NT2/D1 (cell line): ENCODE measurements around the gene MAP3K20.

Experiments
- DNase-seq: peaks from one replicate; pipeline ENCODE4 v3.0.0-alpha.2; 2011; ENCODE audit warnings: low read depth, low spot score
- H3K27me3 ChIP-seq: 2 replicates; pipeline ENCODE4 v1.6.0; 2011; ENCODE audit warnings: mild to moderate bottlenecking; ENCODE audit not compliant: insufficient read length, insufficient read depth
- H3K36me3 ChIP-seq: 2 replicates; pipeline ENCODE4 v1.6.1; 2011; ENCODE audit warnings: mild to moderate bottlenecking, low read length, mixed read lengths; ENCODE audit not compliant: insufficient read depth, insufficient read length
- H3K4me1 ChIP-seq: 2 replicates; pipeline ENCODE4 v1.5.1; 2011; ENCODE audit not compliant: insufficient read depth, insufficient read length
- H3K4me3 ChIP-seq: 2 replicates; pipeline ENCODE4 v1.5.1; 2011; ENCODE audit warnings: low read depth; ENCODE audit not compliant: insufficient read length
- H3K9ac ChIP-seq: 2 replicates; pipeline ENCODE4 v1.6.0; 2011; ENCODE audit warnings: low read depth; ENCODE audit not compliant: insufficient read length
- H3K9me3 ChIP-seq: 2 replicates; pipeline ENCODE4 v1.5.1; 2011; ENCODE audit warnings: mild to moderate bottlenecking, low read length; ENCODE audit not compliant: insufficient read depth
- SUZ12 ChIP-seq: IDR thresholded peaks from 2 replicates; pipeline ENCODE4 v1.6.1; 2011; ENCODE audit not compliant: insufficient read length, insufficient read depth; ENCODE audit errors: extremely low read depth
- YY1 ChIP-seq: IDR thresholded peaks from 2 replicates; pipeline ENCODE4 v1.6.1; 2011; ENCODE audit not compliant: insufficient read length, insufficient read depth
- ZNF274 ChIP-seq: IDR thresholded peaks from 2 replicates; pipeline ENCODE4 v1.6.1; 2011; ENCODE audit warnings: mild to moderate bottlenecking, low read depth, low read length

Gene MAP3K20

GRCh38 chr2:173218326-173219056 is 142.8 kb downstream of the MAP3K20 start:
- Histone ChIP-seq H3K4me3 (no peak overlapping the region), H3K9me3 (no peaks in the 10 kb centered on the region), H3K27me3 (no peaks in the 10 kb centered on the region), H3K4me1 (no peaks in the 10 kb centered on the region), H3K9ac (no peak overlapping the region), H3K36me3 (no peaks in the 10 kb centered on the region)
- no peak for TF ChIP-seq YY1
- no peak for TF ChIP-seq SUZ12
- TF ChIP-seq ZNF274, result no peak
- DNase-seq, result no peak

- Histone ChIP-seq H3K4me3 (no peak overlapping the region), H3K9me3 (no peaks in the 10 kb centered on the region), H3K4me1 (no peaks in the 10 kb centered on the region), H3K27me3 (no peaks in the 10 kb centered on the region), H3K9ac (no peak overlapping the region), H3K36me3 (no peaks in the 10 kb centered on the region)
- DNase-seq, result no peak
- TF ChIP-seq ZNF274, result no peak
- no peak for TF ChIP-seq YY1
- TF ChIP-seq SUZ12, result no peak
These were observed 145.6 kb downstream of the MAP3K20 start for GRCh38 chr2:173221132-173221695.

- TF ChIP-seq ZNF274 (no peak), YY1 (no peak), SUZ12 (no peak)
These were observed 146.4 kb downstream of the MAP3K20 start for GRCh38 chr2:173221937-173222594.

GRCh38 chr2:173223871-173224270 is 148.2 kb downstream of the MAP3K20 start:
- H3K27me3 ChIP-seq, result no peaks in the 10 kb centered on the region
- H3K4me1 ChIP-seq, result peaks cover 3% of the 10 kb centered on the region
- no peak overlapping the region for H3K4me3 ChIP-seq
- DNase-seq, result no peak
- H3K36me3 ChIP-seq, result no peaks in the 10 kb centered on the region
- no peak overlapping the region for H3K9ac ChIP-seq
- no peak for TF ChIP-seq ZNF274
- H3K9me3 ChIP-seq, result no peaks in the 10 kb centered on the region

More at GRCh38 chr2:173221937-173222594, 146.4 kb downstream of the MAP3K20 start:
- H3K4me3 ChIP-seq, result no peak overlapping the region
- H3K9me3 ChIP-seq, result no peaks in the 10 kb centered on the region
- H3K36me3 ChIP-seq, result no peaks in the 10 kb centered on the region
- no peak overlapping the region for H3K9ac ChIP-seq
- no peaks in the 10 kb centered on the region for H3K27me3 ChIP-seq
- H3K4me1 ChIP-seq, result no peaks in the 10 kb centered on the region
- no peak for DNase-seq

DNA sequence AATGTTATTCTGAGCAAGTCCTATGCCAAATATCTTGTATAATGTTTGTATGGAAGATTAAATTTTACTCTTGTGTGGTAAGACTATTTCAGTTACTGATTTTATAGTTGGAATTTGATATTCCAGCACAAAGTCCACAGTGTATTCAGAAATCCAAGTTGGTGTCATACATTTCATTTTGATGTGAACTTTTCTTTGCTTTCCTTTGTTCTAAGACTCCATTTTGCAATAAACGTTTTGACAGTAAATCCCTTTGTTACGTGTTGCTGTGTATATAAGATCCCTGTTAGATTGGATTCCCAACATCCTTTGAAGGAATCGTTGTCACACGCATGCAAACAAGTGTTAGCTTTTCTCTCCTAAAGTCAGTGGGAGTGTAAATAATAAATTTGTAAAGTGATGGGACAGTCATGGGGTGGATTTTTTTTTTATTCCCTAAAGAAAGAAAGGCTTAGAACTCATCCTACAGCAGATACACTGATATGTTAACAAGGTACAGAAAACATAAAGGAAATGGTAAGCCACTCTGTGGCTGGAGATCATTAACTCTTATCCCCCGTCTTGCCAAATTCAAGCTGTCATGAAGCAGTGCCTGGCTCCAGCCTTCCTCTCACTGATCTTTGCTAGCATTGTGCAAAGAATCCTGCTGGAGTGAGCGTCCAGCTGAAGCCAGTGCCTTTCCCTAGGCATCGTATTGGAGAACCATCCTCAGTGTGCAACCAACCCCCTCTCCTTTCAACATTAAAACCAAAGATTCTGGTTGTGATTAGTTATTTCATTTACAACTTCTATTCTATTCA is 151.5 kb downstream of the MAP3K20 start:
- no peak for TF ChIP-seq SUZ12
- no peak for TF ChIP-seq YY1
- TF ChIP-seq ZNF274, result no peak
- Histone ChIP-seq H3K36me3 (no peaks in the 10 kb centered on the region), H3K4me1 (peaks cover 3% of the 10 kb centered on the region), H3K9ac (no peak overlapping the region), H3K27me3 (no peaks in the 10 kb centered on the region), H3K9me3 (no peaks in the 10 kb centered on the region), H3K4me3 (no peak overlapping the region)
- DNase-seq, result no peak

DNA sequence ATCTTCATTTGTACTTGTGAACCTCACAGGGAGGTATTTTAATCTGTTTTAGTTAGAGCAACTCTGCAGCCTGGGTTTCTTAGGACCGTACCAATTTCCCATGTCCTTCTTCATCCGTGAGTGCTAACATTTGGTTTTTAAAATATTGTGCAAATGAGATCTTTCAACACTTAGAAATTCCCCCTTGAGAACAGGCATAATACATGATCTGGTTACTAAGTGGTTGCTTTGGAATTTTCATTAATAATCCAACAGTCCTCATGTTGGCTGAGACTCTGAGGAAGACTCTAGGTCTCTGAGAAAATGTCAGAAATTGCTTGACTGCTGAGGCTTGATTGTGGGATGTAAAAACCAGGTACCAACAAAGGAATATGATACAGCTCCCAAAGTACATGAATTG is 153.4 kb downstream of the MAP3K20 start:
- Histone ChIP-seq H3K27me3 (no peaks in the 10 kb centered on the region), H3K4me1 (peaks cover 3% of the 10 kb centered on the region), H3K36me3 (peaks cover 8% of the 10 kb centered on the region), H3K9ac (no peak overlapping the region), H3K4me3 (no peak overlapping the region), H3K9me3 (no peaks in the 10 kb centered on the region)
- DNase-seq, result no peak
- no peak for TF ChIP-seq SUZ12

DNA sequence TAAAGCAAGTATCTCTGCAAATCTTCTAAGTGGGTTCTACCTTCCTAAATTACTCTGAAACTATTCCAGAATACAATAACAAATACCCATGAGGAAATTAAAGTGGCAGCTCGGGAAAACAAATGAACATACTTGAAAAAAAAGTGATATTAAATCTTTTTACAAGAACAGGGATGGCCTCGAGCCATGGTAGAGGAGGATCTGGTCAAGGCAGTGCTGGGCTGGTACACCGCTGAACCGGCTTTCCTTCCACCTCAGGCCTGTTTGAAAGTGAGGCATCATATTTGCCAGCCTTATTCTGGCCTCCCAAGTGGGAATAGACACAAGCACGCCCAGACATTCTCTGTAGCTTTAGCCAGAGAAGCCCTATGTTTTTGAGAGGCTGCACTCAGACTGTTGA is 154.5 kb downstream of the MAP3K20 start:
- Histone ChIP-seq H3K4me3 (no peak overlapping the region), H3K36me3 (peaks cover 8% of the 10 kb centered on the region), H3K4me1 (peaks cover 5% of the 10 kb centered on the region), H3K9ac (no peak overlapping the region), H3K9me3 (no peaks in the 10 kb centered on the region), H3K27me3 (no peaks in the 10 kb centered on the region)
- TF ChIP-seq YY1, result no peak
- TF ChIP-seq SUZ12, result no peak
- TF ChIP-seq ZNF274, result no peak
- DNase-seq, result no peak
